ENCODE data around the gene RARRES2. TPM values are rescaled to one million over a fixed set of nuclear protein-coding genes. Genes with fewer than 3 reads are reported as not detected.

RARRES2 gene
- total RNA-seq, 1 experiment from 2014 or later, result 2.1 TPM

- ChIA-PET CTCF (no interaction called here), POLR2A (no interaction called here), RAD21 (ENCODE audit: low non-redundant PET in 1 of 2, low total read pairs in 2 of 2, uncharacterized antibody in 2 of 2, unreplicated experiment in 2 of 2) (no interaction called here)
- Histone ChIP-seq H3K36me3 (ENCODE audit: control insufficient read depth in 1 of 2, insufficient read depth in 2 of 2, low read length in 2 of 2) (no peaks in the 10 kb centered on the region), H3K4me2 (ENCODE audit: low read length) (no peak overlapping the region), H3K9me2 (ENCODE audit: insufficient read depth) (no peaks in the 10 kb centered on the region), H4K20me1 (ENCODE audit: insufficient read depth) (no peaks in the 10 kb centered on the region), H2AFZ (ENCODE audit: low read depth, low read length, poor library complexity, severe bottlenecking) (no peak overlapping the region), H3K27ac (ENCODE audit: low read depth, low read length) (no peak overlapping the region), H3K27me3 (ENCODE audit: insufficient read depth, low read length) (no peaks in the 10 kb centered on the region), H3K4me3 (replicated peaks in 1 of 2; ENCODE audit: low read depth in 1 of 2, low read length in 2 of 2) (no peak overlapping the region), H3K79me2 (ENCODE audit: insufficient read depth, low read length) (no peaks in the 10 kb centered on the region; the same call in 1 of the 2 replicates), H3K9me3 (ENCODE audit: control insufficient read depth in 1 of 2, insufficient read depth in 1 of 2, low read depth in 1 of 2, low read length in 2 of 2) (no peaks in the 10 kb centered on the region), H3K9ac (ENCODE audit: low read length) (no peak overlapping the region), H3K4me1 (ENCODE audit: control insufficient read depth in 1 of 2, insufficient read depth in 2 of 2, low read length in 2 of 2) (no peaks in the 10 kb centered on the region)
- TF ChIP-seq ZFX (IDR thresholded peaks at IDR 0.05) (no peak), JUND (IDR thresholded peaks at IDR 0.05) (no peak), ATF3 (IDR thresholded peaks at IDR 0.05) (no peak), EZH2 (IDR thresholded peaks at IDR 0.05) (no peak), REST (IDR thresholded peaks at IDR 0.05; ENCODE audit: low read depth) (no peak)
- ATAC-seq (no peak), DNase-seq (ENCODE audit: low read depth, low spot score) (no peak)
- intact Hi-C loops (cut with micrococcal nuclease), result no loop called here
- BruUV-seq (replicated peaks), result no TSS peak
These were observed 47.5 kb upstream of the RARRES2 start for GRCh38 chr7:150388709-150389531.

Data from HCT116 (cell line).